ENCODE measurements around the gene PHC2.

Gene PHC2

GRCh38 chr1:33330361-33330890 lies 100.5 kb downstream of the PHC2 start:
- DNase-seq (ENCODE audit: low spot score) = no peak

- DNase-seq (ENCODE audit: low spot score) = no peak
Measured at GRCh38 chr1:33329600-33330305, 101.1 kb downstream of the PHC2 start.

GRCh38 chr1:33328817-33329216 lies 102.1 kb downstream of the PHC2 start:
- DNase-seq (ENCODE audit: low spot score) = no peak

DNA sequence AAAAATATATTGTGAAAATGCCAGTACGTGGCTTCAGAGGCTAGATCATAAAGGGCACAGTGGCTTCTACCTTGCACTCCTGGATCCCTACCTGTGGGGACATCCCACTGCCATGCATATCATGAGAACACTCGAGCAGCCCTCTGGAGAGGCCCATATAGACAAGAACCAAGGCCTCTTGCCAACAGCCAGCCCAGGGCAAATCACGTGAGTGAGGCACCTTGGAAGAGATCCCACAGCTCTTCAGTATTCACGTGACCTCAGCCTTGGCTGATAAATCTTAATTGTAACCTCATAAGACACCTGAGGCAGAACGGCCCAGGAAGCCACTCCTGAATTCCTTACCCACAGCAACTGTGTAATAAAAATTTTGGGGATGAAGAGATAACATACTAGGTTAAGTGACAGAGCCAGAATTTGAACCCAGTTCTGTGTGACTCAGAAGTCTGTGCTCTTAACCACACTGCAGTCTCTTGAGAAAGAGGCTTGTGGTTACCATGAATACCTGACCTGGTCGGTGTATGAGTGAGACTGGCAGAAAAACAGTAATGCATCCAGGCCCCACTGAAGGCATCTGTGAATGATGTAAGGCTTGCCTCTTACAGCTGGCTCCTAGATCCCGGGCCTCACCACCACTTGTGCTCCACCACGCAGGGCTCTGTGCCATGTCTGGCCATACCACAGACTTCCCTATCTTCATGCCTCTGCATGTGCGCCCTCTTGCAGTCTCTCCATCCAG lies 103.1 kb downstream of the PHC2 start:
- no peak for DNase-seq (ENCODE audit: low spot score)

GRCh38 chr1:33326785-33327184 lies 104.1 kb downstream of the PHC2 start:
- DNase-seq (ENCODE audit: low spot score) = no peak

DNA sequence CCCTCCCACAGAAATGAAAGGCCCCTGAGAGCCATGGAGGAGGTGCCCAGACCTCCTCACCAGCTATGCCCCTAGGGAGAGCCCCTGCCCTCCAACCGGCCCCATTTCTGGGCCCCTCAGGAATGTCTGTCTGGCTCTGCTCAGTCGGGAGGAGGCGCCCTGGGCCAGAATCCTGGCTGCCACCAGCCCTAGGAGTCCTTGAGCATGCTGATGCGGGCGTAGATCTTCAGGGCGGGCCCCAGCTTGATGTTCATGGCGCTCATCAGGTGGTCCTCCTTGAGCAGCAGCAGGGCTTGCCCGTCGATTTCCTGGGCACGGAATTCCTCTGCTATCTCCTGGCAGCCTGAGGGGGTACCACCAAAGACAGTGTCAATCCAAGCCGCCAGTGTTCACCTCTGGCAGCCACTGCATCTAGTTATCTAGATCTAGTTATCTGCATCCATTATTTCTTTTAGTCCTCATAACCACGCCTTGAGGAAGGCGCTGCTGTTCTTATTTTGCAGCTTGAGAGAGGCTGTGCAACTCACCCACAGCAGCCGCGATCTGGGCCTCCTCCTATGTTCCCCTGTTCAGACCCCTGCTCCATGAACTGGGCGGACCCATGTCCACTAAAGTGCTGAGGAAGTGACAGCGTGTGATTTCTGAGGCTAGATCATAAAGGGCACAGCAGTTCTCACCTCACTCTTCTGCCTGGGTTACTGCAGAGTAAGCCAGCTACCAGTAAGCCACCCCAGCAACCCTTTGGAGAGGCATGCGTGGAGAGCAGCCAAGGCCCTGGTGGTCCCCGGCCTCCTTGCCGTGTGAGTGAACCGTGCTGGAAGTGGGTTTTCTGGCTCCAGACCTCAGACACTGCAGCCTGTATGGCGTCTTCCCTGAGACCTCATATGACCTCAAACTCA lies 106.0 kb downstream of the PHC2 start:
- DNase-seq (ENCODE audit: low spot score) = no peak

DNA sequence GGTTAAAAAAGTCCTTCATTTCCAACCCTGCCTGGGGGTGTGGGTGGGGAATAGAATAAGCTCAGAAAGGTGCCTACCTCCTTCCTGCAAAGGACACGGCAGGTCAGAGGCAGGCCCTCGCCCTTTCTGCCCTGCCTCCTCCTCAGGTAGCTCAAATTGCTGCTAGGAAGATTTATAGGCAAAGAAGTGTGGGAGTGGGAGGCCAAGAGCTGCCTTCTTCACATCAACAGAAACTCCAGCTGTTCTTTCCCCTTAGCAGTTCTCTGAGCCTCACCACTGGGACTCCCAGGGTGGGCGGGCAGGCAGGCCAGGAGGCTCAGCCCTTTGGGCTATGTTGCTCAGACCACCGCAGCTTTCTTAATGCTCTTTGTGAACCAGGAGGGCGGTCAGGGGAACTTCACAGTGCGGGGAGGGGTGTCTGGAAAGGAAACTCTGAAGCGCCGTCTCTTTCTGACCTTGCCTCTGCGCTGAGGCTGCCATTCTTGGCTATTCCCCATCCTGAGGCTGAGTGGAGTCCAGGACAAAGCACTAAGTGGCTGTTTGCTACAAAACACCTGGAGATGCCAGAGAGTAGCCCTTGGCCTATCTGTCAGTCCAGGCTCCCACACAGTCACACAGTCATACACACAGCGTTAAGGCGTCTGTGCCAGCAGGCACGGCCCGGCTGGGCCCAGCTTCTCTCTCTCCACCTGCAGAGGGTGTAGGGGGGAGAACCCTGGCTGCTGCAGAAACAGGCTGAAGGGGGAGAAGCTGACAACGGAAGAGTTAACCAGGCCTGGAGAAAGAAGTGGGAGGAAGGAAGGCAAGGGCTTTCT lies 107.0 kb downstream of the PHC2 start:
- no peak for DNase-seq (ENCODE audit: low spot score)

- DNase-seq (ENCODE audit: low spot score) = no peak
Measured at GRCh38 chr1:33322870-33323585, 107.9 kb downstream of the PHC2 start.

DNA sequence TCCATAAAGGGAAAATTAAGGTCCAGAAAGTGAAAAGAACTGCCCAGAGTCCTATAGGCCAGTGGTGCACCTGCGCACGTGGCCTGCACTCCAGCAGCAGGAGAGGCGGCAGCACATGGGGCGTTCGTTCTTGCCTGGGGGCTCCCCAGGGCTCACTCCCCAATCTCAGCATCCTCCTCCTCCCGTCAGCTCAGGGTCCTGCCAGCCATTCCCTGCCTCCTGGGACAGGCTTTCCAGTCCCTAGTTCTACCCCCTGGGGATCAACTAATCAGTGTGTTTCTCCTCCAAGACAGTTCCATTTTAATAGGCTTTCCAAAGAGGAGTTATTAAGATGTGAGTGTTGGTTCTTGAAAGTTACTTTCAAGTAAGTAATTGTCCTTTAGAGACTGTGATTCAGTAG lies 108.8 kb downstream of the PHC2 start:
- no peak for DNase-seq (ENCODE audit: low spot score)

- DNase-seq (ENCODE audit: low spot score) = no peak
Measured at GRCh38 chr1:33321178-33321577, 109.7 kb downstream of the PHC2 start.

DNA sequence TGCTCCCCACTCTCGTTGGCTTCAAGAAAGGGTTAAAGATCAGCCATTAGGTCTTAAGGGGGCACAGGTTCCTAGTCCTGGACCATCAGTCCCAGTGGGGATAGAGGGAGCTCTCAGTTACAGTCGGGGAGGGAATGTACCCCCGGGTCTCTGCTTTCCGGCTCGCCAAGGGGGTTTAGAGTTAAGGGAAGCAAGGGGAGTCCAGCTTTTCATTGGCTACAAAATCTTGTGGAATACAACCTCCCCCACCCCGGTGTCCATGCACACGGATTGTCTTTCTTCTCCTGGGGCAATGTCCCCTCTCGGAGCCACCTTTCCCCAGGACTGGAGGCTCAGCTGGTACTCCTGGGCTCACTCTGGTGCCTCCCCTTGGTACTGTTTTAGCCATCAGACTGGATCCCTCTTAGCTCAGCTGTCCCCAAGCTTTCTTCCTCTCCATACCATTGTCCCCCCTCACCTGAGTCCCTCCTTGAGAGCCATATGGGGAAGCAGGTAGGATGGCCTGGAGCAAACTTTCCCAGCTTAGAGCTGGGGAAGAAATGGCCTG lies 110.2 kb downstream of the PHC2 start, which contains the start of gene A3GALT2:
TSS of gene A3GALT2 (minus strand) at position 480 of the 547 bp plus-strand sequence. CDS start at position 480, 0 bp downstream.
- no peak for DNase-seq (ENCODE audit: low spot score)

GRCh38 chr1:33319949-33320618 lies 110.8 kb downstream of the PHC2 start:
- DNase-seq (ENCODE audit: low spot score) = no peak

DNA sequence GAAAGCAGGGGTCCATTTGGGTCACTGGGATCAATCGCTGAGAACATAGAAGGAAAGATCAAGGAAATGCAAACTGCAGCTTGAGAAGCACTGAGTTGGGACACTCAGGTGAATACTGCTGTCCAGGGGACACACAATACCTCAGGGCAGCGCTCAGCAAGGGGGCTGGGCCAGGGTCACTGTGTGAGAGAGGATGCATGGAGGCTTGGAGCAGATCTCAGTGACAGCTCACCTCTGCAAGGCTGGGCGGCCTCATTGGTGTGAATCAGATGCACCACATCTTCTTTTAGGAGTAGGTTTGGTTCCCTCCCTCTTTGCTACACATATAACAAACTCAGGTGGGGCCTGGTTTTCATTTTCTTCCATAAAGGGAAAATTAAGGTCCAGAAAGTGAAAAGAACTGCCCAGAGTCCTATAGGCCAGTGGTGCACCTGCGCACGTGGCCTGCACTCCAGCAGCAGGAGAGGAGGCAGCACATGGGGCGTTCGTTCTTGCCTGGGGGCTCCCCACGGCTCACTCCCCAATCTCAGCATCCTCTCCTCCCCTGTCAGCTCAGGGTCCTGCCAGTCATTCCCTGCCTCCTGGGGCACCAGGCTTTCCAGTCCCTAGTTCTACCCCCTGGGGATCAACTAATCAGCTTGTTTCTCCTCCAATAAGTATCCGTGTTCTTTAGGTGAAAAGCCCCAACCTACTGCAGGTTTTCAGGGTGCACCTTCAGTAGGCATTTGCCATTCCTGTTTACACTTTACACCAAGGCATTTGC lies 111.5 kb downstream of the PHC2 start:
- DNase-seq (ENCODE audit: low spot score) = no peak

DNA sequence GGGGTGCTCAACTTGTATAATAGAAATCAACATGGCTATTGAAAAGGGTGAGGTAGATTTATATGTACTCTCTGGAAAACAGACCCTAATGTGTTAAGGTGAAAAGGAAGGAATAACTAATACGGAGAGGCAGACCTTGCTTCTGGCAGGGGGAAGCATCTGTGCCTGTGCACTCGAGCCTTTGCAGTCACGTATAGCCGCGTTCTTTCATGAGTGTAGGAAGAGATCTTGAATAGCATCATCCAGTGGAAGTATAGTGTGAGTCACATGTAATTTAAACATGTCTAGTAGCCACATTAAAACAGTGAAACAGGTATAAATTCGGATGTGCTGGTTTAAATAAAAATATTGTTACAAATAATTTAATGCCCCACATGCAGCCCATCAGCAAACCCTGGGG lies 112.9 kb downstream of the PHC2 start:
- no peak for DNase-seq (ENCODE audit: low spot score)

DNA sequence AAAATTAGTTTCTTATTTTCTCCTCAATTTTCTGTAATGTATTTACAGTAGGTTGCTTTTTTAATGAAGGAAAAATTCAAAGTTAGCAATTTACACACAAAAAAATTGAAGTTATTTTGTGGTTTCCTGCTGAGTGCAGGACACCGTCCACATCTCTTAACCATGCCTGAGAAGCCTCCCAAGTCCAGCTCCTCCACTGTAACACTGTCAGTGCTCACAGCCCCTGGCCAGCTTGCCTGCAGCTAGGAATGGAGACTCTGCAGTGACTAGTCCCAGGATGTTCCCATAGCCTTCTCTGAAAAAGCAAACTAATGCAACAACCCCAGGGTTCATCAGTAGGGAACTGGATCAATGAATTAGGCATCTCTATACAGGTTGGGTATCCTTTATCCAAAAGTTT lies 113.5 kb downstream of the PHC2 start:
- DNase-seq (ENCODE audit: low spot score) = no peak

DNA sequence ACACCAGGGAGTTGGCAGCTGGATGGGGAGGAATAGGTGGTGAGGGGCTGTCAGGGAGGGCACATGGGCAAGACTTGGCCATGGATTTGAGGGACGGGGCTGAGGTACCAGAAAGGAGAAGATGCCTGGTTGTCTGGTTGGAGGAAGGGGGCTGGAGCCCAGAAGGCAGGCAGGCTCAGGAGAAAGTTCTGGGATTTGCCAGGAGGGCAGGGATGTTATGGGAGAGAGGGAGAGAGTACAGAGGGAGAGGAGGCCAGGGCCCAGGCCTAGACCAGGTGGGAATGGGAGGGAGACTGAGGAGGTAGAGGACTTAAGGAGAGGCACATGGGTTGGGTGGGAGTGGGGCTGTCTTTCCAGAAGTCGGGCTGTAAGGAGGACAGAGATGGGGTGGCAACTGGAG lies 114.3 kb downstream of the PHC2 start:
- no peak for DNase-seq (ENCODE audit: low spot score)

DNA sequence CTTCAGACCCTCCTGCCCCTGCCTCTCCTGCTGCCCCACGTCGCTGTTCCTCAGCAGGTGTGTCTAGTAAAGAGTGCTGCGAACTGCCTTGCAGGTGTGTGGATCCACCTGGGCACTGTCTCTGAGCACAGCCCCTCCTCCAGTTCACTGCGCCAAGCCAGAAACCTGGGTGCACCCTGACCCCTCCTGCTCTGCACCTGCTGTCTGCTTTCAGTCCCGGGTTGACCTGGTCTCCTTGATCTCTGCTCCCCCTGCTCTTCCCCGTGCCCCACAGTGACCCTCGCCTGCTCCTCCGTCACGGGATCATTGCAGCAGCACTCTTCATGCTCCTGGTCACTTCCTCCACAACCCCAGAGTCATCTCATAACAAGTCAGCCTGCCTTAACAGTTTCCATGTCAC lies 116.5 kb downstream of the PHC2 start:
- no peak for DNase-seq (ENCODE audit: low spot score)

DNA sequence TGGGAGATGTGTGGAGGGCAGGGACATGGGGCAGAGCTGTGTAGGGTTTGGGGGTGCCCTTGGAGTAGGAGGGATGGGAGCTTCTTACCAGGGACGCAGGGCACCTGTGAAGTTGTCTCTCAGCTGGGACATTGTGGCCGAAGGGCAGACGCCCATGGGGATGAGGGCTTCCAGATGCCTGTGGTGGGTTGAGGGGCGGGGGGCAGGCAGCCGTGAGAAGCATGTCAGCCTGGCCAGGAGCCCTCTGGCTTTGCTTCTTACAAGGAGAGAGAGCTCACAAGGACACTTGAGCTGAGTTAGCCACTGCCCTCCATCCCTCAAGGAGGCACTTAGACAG lies 118.5 kb downstream of the PHC2 start:
- DNase-seq (ENCODE audit: low spot score) = no peak

DNA sequence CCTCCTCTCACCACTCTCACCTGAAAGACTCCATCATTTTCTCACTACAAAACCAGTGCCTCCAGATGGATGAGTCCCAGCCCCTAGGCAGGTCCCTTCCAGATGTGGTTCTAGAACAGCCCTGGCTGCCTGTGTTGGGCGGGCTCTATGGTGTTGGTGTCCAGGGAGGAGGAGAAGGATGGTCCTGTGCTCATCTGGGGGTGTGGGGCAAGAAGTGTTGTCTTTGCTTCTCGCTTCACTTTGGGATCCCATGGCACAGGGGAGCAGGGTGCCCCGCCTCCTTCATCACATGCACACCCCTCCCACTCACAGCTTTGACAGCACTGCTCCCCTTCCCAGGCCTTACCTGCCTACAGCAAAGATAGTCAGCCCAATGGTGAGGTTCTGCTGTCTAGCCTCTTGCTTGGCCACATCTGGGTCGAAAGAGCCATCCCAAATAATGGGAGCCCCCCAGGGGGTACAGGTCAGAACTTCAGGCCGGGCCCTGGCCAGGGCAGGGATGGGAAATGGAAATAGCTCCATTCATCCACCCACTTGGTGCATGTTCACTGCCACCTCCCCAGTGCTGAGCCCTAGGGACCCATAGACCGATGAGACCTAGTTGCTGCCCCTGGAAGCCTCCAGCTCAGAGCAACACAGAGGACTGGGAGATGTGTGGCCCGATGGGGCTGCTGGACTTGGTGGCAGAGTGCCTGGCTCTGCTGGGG lies 119.0 kb downstream of the PHC2 start:
- no peak for DNase-seq (ENCODE audit: low spot score)
